SK-N-SH (cell line): ENCODE data around the gene CREBRF. TPM values are rescaled to one million over a fixed set of nuclear protein-coding genes. Genes with fewer than 3 reads are reported as not detected.

Source experiments
- CTCF ChIA-PET: fragments of 300-600, 350-600 bp; formaldehyde crosslinking; extraction: SDS; loops from one replicate; lab custom pipeline; 2021; lab: Yijun Ruan, JAX
- POLR2A ChIA-PET: fragments of 350-600 bp; sonication (Branson Sonifier 250); formaldehyde crosslinking; extraction: SDS; loops from one replicate; lab custom pipeline; 2020; ENCODE audit warnings: antibody characterized with exemption, inconsistent platforms; lab: Yijun Ruan, JAX
- DNase-seq: peaks from one replicate; pipeline ENCODE4 v3.0.0; 2012
- H2AFZ ChIP-seq: fragments of 200-600 bp; sonication (generic); 2 replicates; pipeline ENCODE4 v1.8.1; 2016; ENCODE audit warnings: antibody characterized with exemption, mild to moderate bottlenecking, low read depth
- H3F3A ChIP-seq: fragments of 200-600 bp; sonication (generic); replicated peaks from 2 replicates; pipeline ENCODE3; 2016; ENCODE audit warnings: antibody characterized with exemption, mild to moderate bottlenecking; ENCODE audit not compliant: insufficient read depth
- H3K27ac ChIP-seq, 2 experiments: fragments of 200-500 bp in 1 of 2; fragments of 200-600 bp in 1 of 2; sonication (Bioruptor generic) in 1 of 2; sonication (generic), shearing (Covaris generic) in 1 of 2; 2 replicates each; pipeline versions ENCODE4 v1.5.1 to v1.6.1; 2014 to 2016; ENCODE audit warnings: low read depth in 2 of 2, inconsistent platforms in 1 of 2, low read length in 1 of 2, mild to moderate bottlenecking in 1 of 2, mixed read lengths in 1 of 2
- H3K27me3 ChIP-seq: fragments of 200-600 bp; sonication (generic), shearing (Covaris generic); 2 replicates; pipeline ENCODE4 v1.6.1; 2016; ENCODE audit warnings: mixed run types; ENCODE audit not compliant: insufficient read depth
- H3K36me3 ChIP-seq, 2 experiments: fragments of 200-500 bp in 1 of 2; fragments of 200-600 bp in 1 of 2; sonication (Bioruptor generic) in 1 of 2; sonication (generic) in 1 of 2; replicated peaks in 1 of 2; 2 replicates each; pipeline versions ENCODE3 to v1.5.1; 2014 to 2016; ENCODE audit warnings: low read length in 1 of 2, mild to moderate bottlenecking in 1 of 2; ENCODE audit not compliant: insufficient read depth in 2 of 2, control insufficient read depth in 1 of 2
- H3K4me1 ChIP-seq, 2 experiments: fragments of 200-500 bp in 1 of 2; fragments of 200-600 bp in 1 of 2; sonication (Bioruptor generic) in 1 of 2; sonication (generic), shearing (Covaris generic) in 1 of 2; 2 replicates each; pipeline versions ENCODE4 v1.5.1 to v1.6.1; 2014 to 2016; ENCODE audit warnings: low read depth in 1 of 2, low read length in 1 of 2, mixed run types in 1 of 2; ENCODE audit not compliant: insufficient read depth in 2 of 2, control insufficient read depth in 1 of 2
- H3K4me2 ChIP-seq: fragments of 200-600 bp; sonication (generic), shearing (Covaris generic); 2 replicates; pipeline ENCODE4 v1.6.1; 2017; ENCODE audit warnings: mixed run types
- H3K4me3 ChIP-seq, 2 experiments: fragments of 200-500 bp in 1 of 2; fragments of 200-600 bp in 1 of 2; sonication (Bioruptor generic) in 1 of 2; sonication (generic), shearing (Covaris generic) in 1 of 2; 2 replicates each; pipeline versions ENCODE4 v1.5.1 to v1.8.1; 2014 to 2016; ENCODE audit warnings: low read depth in 2 of 2, inconsistent platforms in 1 of 2, low read length in 1 of 2, mild to moderate bottlenecking in 1 of 2, mixed read lengths in 1 of 2, moderate library complexity in 1 of 2
- H3K79me2 ChIP-seq: fragments of 200-600 bp; sonication (generic); 2 replicates; pipeline ENCODE4 v1.8.1; 2017; ENCODE audit warnings: mild to moderate bottlenecking; ENCODE audit not compliant: insufficient read depth
- H3K9ac ChIP-seq: fragments of 200-600 bp; sonication (generic); 2 replicates; pipeline ENCODE4 v1.6.1; 2017; ENCODE audit warnings: mixed run types
- H3K9me2 ChIP-seq: fragments of 200-600 bp; sonication (generic); 2 replicates; pipeline ENCODE4 v1.6.1; 2017; ENCODE audit warnings: mixed run types
- H3K9me3 ChIP-seq: fragments of 200-600 bp; sonication (generic); 2 replicates; pipeline ENCODE4 v1.6.1; 2017; ENCODE audit warnings: mixed run types, mild to moderate bottlenecking, moderate library complexity
- H4K20me1 ChIP-seq: fragments of 200-600 bp; sonication (generic); 2 replicates; pipeline ENCODE4 v1.6.1; 2017; ENCODE audit warnings: mild to moderate bottlenecking, mixed run types; ENCODE audit not compliant: insufficient read depth
- ELF1 ChIP-seq: IDR thresholded peaks from 2 replicates; pipeline ENCODE4 v1.4.0; 2012
- EZH2phosphoT487 ChIP-seq: fragments of 200-600 bp; sonication (generic); IDR thresholded peaks from 2 replicates; pipeline ENCODE4 v1.6.1; 2017; ENCODE audit warnings: low read depth, mixed run types, mild to moderate bottlenecking, antibody characterized with exemption, moderate library complexity, borderline replicate concordance
- FOXM1 ChIP-seq: IDR thresholded peaks from 2 replicates; pipeline ENCODE4 v1.4.0; 2012; ENCODE audit warnings: low read depth, mild to moderate bottlenecking
- GABPA ChIP-seq: IDR thresholded peaks from 2 replicates; pipeline ENCODE4 v1.4.0; 2012; ENCODE audit warnings: low read depth, mild to moderate bottlenecking
- JUND ChIP-seq: IDR thresholded peaks from 2 replicates; pipeline ENCODE4 v1.4.0; 2012
- MEF2A ChIP-seq: IDR thresholded peaks from 2 replicates; pipeline ENCODE4 v1.4.0; 2012; ENCODE audit warnings: low read depth, borderline replicate concordance
- MXI1 ChIP-seq: IDR thresholded peaks from 2 replicates; pipeline ENCODE4 v1.6.1; 2012; ENCODE audit warnings: mild to moderate bottlenecking, low read depth, low read length, improper control_type of control experiment
- RXRA ChIP-seq: IDR thresholded peaks from 2 replicates; pipeline ENCODE4 v1.4.0; 2012; ENCODE audit warnings: low read depth, mild to moderate bottlenecking, borderline replicate concordance
- TAF1 ChIP-seq: IDR thresholded peaks from 2 replicates; pipeline ENCODE4 v1.6.1; 2012; ENCODE audit warnings: low read depth, mild to moderate bottlenecking, low read length, moderate library complexity, borderline replicate concordance
- WGBS: methylation state at CpG from one replicate; pipeline ENCODE4 v1.1.6; 2017; ENCODE audit warnings: low lambda C conversion rate; 5-methylcytosine and 5-hydroxymethylcytosine counted together
- polyA plus RNA-seq, 3 experiments: library from polyadenylated mRNA; depleted of rRNA; stranded (reverse); fragments of >200 nt; gene quantifications; 2 replicates each; pipeline ENCODE4 v1.2.3, GENCODE V29; 2012
- TF ChIP-seq, protein P1 (sequence below): IDR thresholded peaks from 2 replicates; pipeline ENCODE4 v1.4.0; 2012; ENCODE audit warnings: low read depth, borderline replicate concordance
- TF ChIP-seq, protein P2 (sequence below): IDR thresholded peaks from 2 replicates; pipeline ENCODE4 v1.4.0; 2012; ENCODE audit warnings: low read depth
- TF ChIP-seq, protein P3 (sequence below): fragments of 150-350 bp; IDR thresholded peaks from 2 replicates; pipeline ENCODE4 v1.6.1; 2016; ENCODE audit warnings: mild to moderate bottlenecking, low read depth, low read length

Gene CREBRF
- polyA plus RNA-seq, 1 of the 3 experiments (the other 2 are of a cell fraction) = 2.4 TPM

DNA sequence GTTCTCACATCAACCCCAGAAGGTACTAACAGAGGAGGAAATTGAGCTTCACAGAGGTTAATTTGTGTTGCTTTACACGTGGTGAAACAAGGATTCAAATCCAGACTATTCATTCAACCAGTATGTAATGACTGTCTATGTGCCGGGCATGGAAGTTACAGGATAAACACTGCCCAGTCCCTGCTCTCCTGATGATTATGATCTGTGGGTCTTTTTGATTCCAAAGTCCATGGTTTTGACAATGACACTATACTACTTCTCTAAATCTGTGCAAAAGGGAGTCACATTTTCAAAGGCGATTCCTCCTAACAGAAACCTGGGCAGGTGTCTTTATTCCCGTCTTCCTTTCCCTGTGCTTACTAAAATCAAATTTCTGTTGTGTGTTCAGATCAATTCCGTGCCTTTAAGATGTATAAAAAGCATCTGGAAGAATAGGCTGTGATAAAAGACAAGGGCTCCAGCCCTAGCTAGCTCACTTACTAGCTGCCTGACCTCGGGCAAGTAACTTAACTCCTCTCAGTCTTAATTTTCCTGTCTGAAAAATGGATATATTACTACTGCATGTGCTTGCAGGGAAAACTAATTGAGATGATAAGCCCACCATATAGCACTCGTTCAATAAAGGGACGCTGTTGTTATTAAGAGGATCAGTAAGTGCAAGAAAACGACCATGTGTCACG lies 970 bp upstream of the CREBRF start:
- Histone ChIP-seq H3K36me3 (no peaks in the 10 kb centered on the region), H3K4me3 (peak overlapping the region; percentile 95), H3K79me2 (peaks cover 26% of the 10 kb centered on the region), H3K9ac (peak overlapping the region; percentile 60; the same call in 1 of the 2 replicates), H3K4me1 (peaks cover 4 to 15% of the 10 kb centered on the region in 2 experiments; a peak in 3 of 4 replicates), H3K9me2 (no peaks in the 10 kb centered on the region), H4K20me1 (no peaks in the 10 kb centered on the region; the same call in 1 of the 2 replicates), H2AFZ (peak overlapping the region; percentile 99), H3K27me3 (no peaks in the 10 kb centered on the region), H3F3A (peaks cover 15% of the 10 kb centered on the region), H3K27ac (0 out of 4 replicates have a peak overlapping the region, but pooled peaks of 1 of the 2 experiments have one; percentile 50), H3K4me2 (peak overlapping the region; percentile 95), H3K9me3 (no peaks in the 10 kb centered on the region)
- CTCF ChIA-PET = no interaction called here
- POLR2A ChIA-PET = no interaction called here
- no peak for DNase-seq
- TF ChIP-seq GABPA (no peak), RXRA (no peak)
- 18% methylated on average over 10 of the region's 10 CpGs for WGBS

DNA sequence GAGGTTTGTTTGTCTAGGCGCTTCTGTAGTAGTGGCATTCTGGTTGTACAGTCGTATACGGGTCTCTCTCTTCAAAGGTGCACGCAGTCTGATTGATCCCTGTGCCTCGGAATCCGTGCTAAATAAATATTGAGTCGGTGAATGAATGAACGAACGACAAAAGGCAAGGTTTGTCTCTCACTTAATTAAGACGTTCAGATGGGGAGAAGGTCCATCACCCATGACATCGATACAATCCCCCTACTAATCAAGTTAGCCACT lies 500 bp upstream of the CREBRF start:
- Histone ChIP-seq H3K9ac (peak overlapping the region; percentile 60; the same call in 1 of the 2 replicates), H3K36me3 (no peaks in the 10 kb centered on the region), H3F3A (peaks cover 15% of the 10 kb centered on the region), H3K27ac (peak overlapping the region; percentile 50 to 69), H3K4me2 (peak overlapping the region; percentile 95), H2AFZ (peak overlapping the region; percentile 99), H3K79me2 (peaks cover 30% of the 10 kb centered on the region), H3K9me2 (no peaks in the 10 kb centered on the region), H3K4me1 (peaks cover 4 to 14% of the 10 kb centered on the region in 2 experiments; a peak in 3 of 4 replicates), H4K20me1 (no peaks in the 10 kb centered on the region; the same call in 1 of the 2 replicates), H3K9me3 (no peaks in the 10 kb centered on the region), H3K27me3 (no peaks in the 10 kb centered on the region), H3K4me3 (peak overlapping the region; percentile 95)
- under 1% methylated on average over 11 of the region's 11 CpGs for WGBS
- peak; percentile 22 for DNase-seq
- ChIA-PET CTCF (no interaction called here), POLR2A (no interaction called here)
- TF ChIP-seq FOXM1 (no peak), MEF2A (no peak)

GRCh38 chr5:173056783-173057061 lies 570 bp downstream of the CREBRF start:
- H3K36me3 ChIP-seq = no peaks in the 10 kb centered on the region
- peak overlapping the region; percentile 76; the same call in 1 of the 2 replicates for H3K9ac ChIP-seq
- peak overlapping the region; percentile 81 to 98 for H3K27ac ChIP-seq
- peaks cover 4 to 5% of the 10 kb centered on the region in 2 experiments; a peak in 3 of 4 replicates for H3K4me1 ChIP-seq
- 0% methylated on average over 10 of the region's 27 CpGs for WGBS
- TF ChIP-seq, protein P1, sequence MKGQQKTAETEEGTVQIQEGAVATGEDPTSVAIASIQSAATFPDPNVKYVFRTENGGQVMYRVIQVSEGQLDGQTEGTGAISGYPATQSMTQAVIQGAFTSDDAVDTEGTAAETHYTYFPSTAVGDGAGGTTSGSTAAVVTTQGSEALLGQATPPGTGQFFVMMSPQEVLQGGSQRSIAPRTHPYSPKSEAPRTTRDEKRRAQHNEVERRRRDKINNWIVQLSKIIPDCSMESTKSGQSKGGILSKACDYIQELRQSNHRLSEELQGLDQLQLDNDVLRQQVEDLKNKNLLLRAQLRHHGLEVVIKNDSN = no peak
- TF ChIP-seq, protein P2, sequence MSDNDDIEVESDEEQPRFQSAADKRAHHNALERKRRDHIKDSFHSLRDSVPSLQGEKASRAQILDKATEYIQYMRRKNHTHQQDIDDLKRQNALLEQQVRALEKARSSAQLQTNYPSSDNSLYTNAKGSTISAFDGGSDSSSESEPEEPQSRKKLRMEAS = no peak
- TF ChIP-seq JUND (no peak), FOXM1 (no peak), EZH2phosphoT487 (no peak), ELF1 (no peak), MXI1 (no peak), TAF1 (no peak)
- TF ChIP-seq, protein P3, sequence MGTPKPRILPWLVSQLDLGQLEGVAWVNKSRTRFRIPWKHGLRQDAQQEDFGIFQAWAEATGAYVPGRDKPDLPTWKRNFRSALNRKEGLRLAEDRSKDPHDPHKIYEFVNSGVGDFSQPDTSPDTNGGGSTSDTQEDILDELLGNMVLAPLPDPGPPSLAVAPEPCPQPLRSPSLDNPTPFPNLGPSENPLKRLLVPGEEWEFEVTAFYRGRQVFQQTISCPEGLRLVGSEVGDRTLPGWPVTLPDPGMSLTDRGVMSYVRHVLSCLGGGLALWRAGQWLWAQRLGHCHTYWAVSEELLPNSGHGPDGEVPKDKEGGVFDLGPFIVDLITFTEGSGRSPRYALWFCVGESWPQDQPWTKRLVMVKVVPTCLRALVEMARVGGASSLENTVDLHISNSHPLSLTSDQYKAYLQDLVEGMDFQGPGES = no peak
- DNase-seq = peak; percentile 88
- H3K9me2 ChIP-seq = no peaks in the 10 kb centered on the region
- peak overlapping the region; percentile 95 for H3K4me2 ChIP-seq
- no peaks in the 10 kb centered on the region for H3K9me3 ChIP-seq
- H3F3A ChIP-seq = peaks cover 19% of the 10 kb centered on the region
- no peaks in the 10 kb centered on the region for H3K27me3 ChIP-seq
- ChIA-PET POLR2A (interaction anchor here (0.9 to 1.5 kb wide), 5 partner anchors 73 to 273 kb away, joined by 3 to 5 read pairs (median 4); partner anchors contain the start of genes ATP6V0E1, RPL26L1 and STC2), CTCF (interaction anchor here (0.9 to 1.3 kb wide), 4 partner anchors 11 to 340 kb away, joined by 3 to 5 read pairs (median 3); no protein-coding TSS in a partner anchor)
- H3K79me2 ChIP-seq = peaks cover 38% of the 10 kb centered on the region
- H3K4me3 ChIP-seq = peak overlapping the region; percentile 95
- no peaks in the 10 kb centered on the region; the same call in 1 of the 2 replicates for H4K20me1 ChIP-seq
- H2AFZ ChIP-seq = no peak overlapping the region; the same call in 1 of the 2 replicates
